Measurements from ENCODE around the gene RABEP1.

GRCh38 chr17:5418858-5419355 lies 136.8 kb downstream of the RABEP1 start:
- TF ChIP-seq CTCF (IDR thresholded peaks at IDR 0.05; ENCODE audit: poor library complexity): no peak
- TF ChIP-seq EZH2 (IDR thresholded peaks at IDR 0.05; ENCODE audit: borderline replicate concordance): no peak
